Measurements from ENCODE around the gene BANP.
"Not testable (repeated sequence)": the region's sequence is repeated elsewhere in the genome, so short reads cannot be mapped to it uniquely, and the experiment has no call there.

BANP gene

GRCh38 chr16:88067530-88068411 is 116.5 kb downstream of the BANP start:
- DNase-seq (ENCODE audit: low spot score), result no peak

- DNase-seq (ENCODE audit: low spot score), result no peak
Measured at GRCh38 chr16:88068476-88069396, 117.5 kb downstream of the BANP start.

GRCh38 chr16:88069397-88070168 is 118.3 kb downstream of the BANP start:
- DNase-seq (ENCODE audit: low spot score), result no peak

DNA sequence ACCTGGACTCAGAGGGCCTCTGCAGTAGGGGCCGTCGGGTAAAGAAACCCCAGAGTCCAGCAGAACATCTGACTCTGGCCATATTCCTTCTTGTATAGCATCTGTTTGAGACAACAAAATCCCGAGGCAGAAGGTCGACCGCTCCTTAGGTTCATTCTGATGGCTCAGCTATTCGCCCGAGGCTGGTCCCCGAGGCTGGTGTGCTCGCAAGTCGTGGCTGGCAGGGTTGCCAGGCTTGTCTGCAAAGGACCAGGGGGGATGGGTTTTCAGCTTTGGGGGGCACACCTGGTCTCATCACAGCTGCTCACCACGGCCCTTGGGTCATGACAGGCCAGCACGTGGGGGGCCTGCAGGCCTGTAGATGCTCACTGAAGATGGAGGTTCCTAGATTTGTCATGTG is 119.1 kb downstream of the BANP start:
- no peak for DNase-seq (ENCODE audit: low spot score)

DNA sequence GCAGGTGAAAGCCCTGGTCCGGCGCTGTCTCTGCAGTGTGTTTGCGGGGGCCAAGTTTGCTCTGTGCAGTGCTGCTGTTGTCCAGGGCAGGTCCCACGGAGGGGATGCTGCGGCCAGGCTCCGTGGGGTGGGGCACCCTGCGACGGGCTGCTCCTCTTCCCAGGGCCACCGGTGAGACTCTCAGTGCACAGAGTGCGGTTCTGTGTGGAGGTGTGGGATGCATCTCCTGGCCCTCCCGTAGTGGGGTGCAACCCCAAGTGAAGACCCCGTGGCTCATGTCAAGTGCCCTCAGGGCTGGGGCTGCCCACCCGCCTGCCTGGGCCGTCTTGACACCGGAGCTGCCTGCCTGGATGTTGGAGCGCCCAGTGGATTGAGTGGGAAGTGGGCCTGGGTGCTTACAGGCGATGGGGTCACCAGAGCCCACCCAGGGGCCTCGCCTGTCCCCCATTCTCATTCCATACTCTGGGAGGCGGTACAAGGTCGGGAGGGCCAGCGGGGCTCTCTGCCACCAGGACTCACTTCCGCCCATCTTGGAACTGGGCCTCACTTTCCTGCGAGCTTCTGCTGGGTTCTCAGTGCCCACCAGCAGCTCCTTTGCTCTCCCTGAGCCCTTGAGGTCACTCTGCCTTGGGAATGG is 119.9 kb downstream of the BANP start:
- no peak for DNase-seq (ENCODE audit: low spot score)

- no peak for DNase-seq (ENCODE audit: low spot score)
Measured at GRCh38 chr16:88071908-88072307, 120.7 kb downstream of the BANP start.

DNA sequence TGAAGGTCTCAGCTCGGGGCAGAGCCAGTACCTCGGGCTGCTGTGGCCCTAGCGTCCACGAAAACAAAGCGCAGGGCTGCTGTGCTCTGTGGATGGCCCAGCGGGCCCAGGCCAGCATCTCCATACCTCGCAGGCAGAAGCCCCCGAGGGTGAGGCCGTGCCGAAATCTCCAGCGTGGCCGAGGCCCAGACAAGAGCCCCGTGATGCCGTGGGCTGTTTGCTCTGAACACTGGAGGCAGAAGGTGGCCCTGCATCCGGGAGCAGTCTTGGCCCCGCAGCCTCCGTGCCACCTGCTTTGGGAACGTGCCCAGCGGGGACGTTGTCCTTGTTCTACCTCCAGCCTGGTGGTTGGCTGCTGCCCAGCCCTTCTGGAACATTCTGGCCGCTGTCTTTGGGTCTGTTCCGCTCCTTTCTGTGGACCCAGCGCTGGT is 121.4 kb downstream of the BANP start:
- no peak for DNase-seq (ENCODE audit: low spot score)

DNA sequence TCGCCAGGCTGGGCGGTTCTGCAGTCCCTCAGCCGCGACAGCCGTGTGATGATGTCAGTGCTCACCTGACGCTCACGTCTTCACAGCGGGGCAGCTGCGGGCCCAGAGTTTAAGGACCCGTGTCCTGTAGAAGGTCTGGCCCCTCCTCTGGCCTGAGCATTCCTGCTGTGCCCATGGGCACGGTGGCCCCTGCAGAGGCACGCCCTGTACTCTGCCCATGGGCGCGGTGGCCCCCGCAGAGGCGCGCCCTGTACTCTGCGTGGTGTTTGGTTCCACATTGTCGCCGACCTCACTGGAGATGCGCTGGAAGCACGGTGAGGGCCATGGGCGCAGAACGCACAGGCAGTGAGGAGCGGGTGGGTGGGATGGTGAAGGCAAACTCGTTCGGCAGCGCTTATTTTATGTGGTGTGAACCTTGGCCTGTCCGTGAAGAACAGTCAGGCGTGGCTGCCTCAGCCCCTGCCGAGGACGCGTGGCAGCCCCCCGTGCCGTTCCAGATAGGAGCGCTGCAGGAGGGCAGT is 122.0 kb downstream of the BANP start:
- DNase-seq (ENCODE audit: low spot score), result no peak

DNA sequence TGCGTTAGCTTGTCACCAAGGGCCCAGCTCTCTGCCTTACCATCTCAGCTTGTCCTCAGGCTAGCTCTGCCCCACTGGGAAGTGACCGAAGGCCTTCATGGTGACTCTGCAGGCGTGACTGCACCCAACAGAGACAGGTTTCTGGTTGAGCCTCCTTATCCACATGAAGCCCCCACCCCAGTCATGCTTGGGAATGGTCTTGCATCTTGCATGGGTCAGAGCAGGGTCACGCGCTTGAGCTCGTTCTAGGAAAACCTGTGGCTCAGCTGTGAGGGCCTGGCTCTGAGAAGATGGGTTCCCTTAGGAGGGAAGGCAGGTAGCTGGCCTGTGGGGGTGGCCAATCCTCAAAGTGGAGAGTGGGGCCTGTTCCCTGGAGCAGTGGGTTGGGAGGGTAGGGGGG is 122.8 kb downstream of the BANP start:
- DNase-seq (ENCODE audit: low spot score), result no peak

- DNase-seq (ENCODE audit: low spot score), result no peak
Measured at GRCh38 chr16:88076211-88076931, 125.1 kb downstream of the BANP start.

GRCh38 chr16:88076932-88077320 is 125.7 kb downstream of the BANP start:
- DNase-seq (ENCODE audit: low spot score), result not testable (repeated sequence)

DNA sequence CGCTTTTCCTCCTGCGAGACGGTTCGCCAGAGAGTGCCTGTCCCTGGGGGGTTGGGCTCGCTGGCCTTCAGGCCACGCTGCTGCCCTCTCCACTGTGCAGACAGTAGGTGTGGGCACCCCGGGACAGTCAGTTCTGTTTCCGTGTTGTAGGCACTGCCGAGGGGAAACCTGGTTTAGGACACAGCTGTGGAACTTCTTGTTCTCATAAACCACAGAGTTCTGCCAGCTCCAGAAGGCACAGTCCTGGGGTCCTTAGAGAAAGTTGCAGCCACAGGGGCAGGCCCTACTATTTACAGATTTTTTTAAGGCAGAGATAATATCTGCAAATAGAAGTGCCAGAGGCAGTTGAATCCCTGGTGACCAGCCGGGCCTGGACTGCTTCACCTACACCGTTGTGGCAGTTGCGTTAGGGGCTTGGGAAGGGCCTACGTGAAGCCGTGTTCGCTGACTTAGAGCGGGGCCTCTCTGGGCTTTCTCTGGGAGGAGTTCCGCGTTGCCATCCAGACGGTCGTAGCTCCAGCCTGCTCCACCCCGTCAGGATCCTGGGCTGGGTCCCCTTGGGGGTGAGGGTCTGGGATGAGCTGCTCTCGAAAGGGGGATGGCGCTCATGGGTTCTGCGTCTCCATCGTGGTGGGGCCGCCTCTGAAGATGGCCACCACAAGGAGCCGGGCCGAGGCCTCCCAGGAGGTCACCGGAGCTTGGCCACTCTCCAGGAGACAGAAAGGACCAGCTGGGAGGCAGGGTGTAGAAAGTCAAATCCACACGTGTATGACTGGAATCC is 126.3 kb downstream of the BANP start:
- DNase-seq (ENCODE audit: low spot score), result no peak

- no peak for DNase-seq (ENCODE audit: low spot score)
Measured at GRCh38 chr16:88078111-88078775, 127.0 kb downstream of the BANP start.

DNA sequence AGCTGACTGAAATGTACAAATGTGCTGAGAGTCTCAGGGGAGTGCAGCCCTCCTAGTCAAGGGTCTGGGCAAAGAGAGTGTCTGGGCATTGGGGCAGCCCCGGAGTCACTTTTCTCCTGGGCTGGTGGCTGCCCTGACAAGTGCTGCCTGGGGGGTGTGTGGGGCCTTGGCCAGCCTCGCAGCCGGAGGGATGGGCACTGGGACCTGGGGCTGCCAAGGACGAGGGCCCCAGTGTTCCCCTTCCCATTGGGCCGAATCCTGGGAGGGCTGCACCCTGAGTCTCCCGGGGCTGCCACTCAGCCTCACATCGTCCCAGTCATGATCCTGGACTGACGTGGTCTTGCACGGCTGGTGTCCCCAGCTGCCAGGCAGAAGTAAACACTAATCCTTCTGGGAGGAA is 132.3 kb downstream of the BANP start:
- no peak for DNase-seq (ENCODE audit: low spot score)

GRCh38 chr16:88084881-88085280 is 133.6 kb downstream of the BANP start:
- no peak for DNase-seq (ENCODE audit: low spot score)

DNA sequence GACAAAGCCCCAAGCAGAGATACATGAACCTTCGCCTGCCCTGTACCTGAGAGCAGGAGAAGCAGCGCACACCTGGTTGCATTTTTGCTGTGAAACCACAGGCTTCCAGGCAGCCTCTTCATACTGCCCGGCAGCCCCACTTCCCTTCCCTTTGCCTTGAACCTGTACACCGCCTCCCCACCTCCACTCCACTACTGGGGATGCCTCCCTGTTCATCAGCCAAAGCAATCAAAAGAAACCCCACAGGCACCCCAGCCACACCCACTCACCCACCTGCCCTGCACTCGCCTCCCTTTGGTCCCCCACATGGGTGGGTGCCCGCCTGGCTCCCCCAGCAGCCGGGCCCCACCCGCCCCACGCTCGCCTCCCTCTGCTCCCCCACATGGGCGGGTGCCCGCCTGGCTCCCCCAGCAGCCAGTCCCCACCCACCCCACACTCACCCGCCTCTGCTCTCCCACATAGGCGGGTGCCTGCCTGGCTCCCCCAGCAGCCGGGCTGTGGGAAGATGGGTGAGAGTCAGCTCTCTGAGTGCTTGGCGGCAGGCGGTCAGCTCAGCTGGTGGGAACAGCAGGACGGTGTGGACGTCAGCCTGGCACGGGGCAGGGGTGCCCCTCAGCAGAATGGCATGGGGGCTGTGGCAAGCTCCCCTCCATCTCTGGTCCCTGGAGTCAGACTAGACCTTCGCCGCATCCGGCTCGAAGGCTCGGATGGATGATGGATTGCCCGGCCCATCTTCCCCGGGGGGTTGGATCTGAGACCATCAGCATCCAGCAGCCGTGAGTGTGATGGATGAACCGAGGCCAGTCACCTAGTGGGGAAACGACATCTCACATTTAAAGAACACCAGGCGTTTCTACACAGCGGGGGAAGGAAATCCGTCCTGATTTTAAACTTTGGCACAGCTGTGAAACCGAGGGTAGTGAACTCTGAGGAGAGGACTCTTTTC is 135.6 kb downstream of the BANP start:
- no peak for DNase-seq (ENCODE audit: low spot score)

DNA sequence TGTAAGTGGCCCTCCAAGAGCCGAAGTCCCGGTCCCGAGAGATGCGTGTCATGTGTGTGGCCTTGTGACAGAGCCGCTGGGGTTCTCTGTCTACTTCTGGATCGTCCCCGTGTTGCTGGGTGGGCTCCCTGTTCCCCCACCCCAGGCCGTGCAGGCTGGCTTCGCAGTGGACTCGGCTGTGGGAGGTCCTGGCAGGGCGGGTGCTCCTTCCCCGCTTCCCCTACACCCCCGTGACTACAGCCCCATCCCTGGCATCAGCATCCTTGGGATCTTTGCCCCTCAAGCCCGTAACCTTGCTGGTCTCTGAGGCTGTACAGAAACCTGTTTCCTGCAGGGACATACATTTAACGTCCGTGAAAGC is 136.3 kb downstream of the BANP start:
- no peak for DNase-seq (ENCODE audit: low spot score)

- no peak for DNase-seq (ENCODE audit: low spot score)
Measured at GRCh38 chr16:88088161-88088581, 136.9 kb downstream of the BANP start.

Measured in kidney capillary endothelial cell (primary cell).